ENCODE results near the gene TMED1.
"Not testable (repeated sequence)": the region's sequence is repeated elsewhere in the genome, so short reads cannot be mapped to it uniquely, and the experiment has no call there.

Gene TMED1

GRCh38 chr19:10835754-10836478 is at the start of gene TMED1:
TSS of gene TMED1 (minus strand) at chr19:10836212. CDS start at chr19:10836191, 21 bp downstream.
- peak; percentile 97 for DNase-seq

- DNase-seq: no peak
These were observed 49.5 kb upstream of the TMED1 start for GRCh38 chr19:10885201-10886169.

GRCh38 chr19:10884274-10884673 is 48.3 kb upstream of the TMED1 start:
- no peak for DNase-seq

GRCh38 chr19:10882108-10882457 is 46.1 kb upstream of the TMED1 start:
- DNase-seq: no peak

GRCh38 chr19:10881403-10882107 is 45.5 kb upstream of the TMED1 start:
- DNase-seq: no peak

GRCh38 chr19:10878253-10878652 is 42.2 kb upstream of the TMED1 start:
- no peak for DNase-seq

GRCh38 chr19:10877608-10878007 is 41.6 kb upstream of the TMED1 start:
- DNase-seq: not testable (repeated sequence)

GRCh38 chr19:10876459-10877240 is 40.6 kb upstream of the TMED1 start:
- DNase-seq: no peak

GRCh38 chr19:10874024-10874423 is 38.0 kb upstream of the TMED1 start:
- no peak for DNase-seq

- DNase-seq: no peak
These were observed 36.6 kb upstream of the TMED1 start for GRCh38 chr19:10872546-10873107.

GRCh38 chr19:10871711-10872545 is 35.9 kb upstream of the TMED1 start:
- DNase-seq: no peak

- peak; percentile 99 for DNase-seq
These were observed 35.1 kb upstream of the TMED1 start, which contains the start of gene CARM1 for GRCh38 chr19:10870955-10871603. TSS of gene CARM1 (plus strand) at chr19:10871553. CDS start at chr19:10871703, 150 bp downstream.

GRCh38 chr19:10870501-10870954 is 34.5 kb upstream of the TMED1 start:
- DNase-seq: no peak

- not testable (repeated sequence) for DNase-seq
These were observed 33.9 kb upstream of the TMED1 start for GRCh38 chr19:10869872-10870311.

GRCh38 chr19:10868872-10869547 is 33.0 kb upstream of the TMED1 start:
- no peak for DNase-seq

GRCh38 chr19:10866495-10866894 is 30.5 kb upstream of the TMED1 start:
- no peak for DNase-seq

GRCh38 chr19:10864538-10864899 is 28.5 kb upstream of the TMED1 start:
- peak; percentile 83 for DNase-seq

- no peak for DNase-seq
These were observed 27.2 kb upstream of the TMED1 start for GRCh38 chr19:10863107-10863717.

GRCh38 chr19:10862561-10863106 is 26.6 kb upstream of the TMED1 start:
- no peak for DNase-seq

All from CD4-positive, alpha-beta T cell treated with Interleukin-12 subunit alpha and Interleukin-12 subunit beta, for 1 hour (primary cell).